Raji (cell line): ENCODE measurements around the gene MRE11.

Experiments used
- POLR2A ChIP-seq: IDR thresholded peaks from 2 replicates; pipeline ENCODE4 v1.6.1; 2011; ENCODE audit warnings: low read depth, low read length, control low read depth; ENCODE audit not compliant: insufficient read depth

The MRE11 gene

DNA sequence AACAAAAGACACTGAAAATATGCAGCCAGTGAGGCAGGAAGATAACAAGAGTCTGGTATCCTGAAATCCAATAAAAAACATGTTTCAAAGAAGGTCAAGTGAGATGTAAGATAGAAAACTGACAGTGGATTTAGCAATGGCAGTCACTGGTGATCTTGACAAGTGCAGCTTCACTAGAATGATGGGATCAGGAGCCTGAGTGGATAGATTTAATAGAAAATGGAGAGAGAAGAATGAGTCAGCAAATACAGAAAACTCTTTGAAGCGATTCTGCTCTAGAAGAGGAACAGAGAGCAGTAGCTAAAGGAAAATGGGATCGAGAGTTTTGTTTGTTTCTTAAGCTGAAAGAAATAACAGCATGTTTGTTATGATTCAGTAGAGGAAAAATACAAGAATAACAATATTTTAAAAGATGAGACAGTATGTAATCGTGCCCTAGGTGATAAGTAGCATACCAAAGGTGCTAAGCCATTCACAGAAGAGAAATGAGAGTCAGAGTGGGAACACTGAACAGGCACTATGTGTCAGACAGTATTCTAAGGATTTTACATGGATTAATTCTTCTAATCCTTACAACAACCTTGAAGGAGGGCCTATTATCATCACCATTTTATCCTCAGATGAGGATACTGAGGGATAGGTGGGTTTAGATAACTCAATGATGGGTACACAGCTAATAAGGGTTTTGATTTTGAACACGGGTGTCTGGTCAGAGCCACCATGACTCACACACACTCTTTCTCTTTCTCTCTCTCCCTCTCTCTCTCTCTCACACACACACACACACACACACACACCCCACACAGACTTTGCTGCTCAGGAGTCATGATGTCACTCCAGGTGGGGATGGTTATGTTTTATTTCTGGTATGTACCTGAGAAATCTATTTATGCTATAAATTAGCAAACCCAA is 36.3 kb downstream of the MRE11 start:
- TF ChIP-seq POLR2A = no peak

DNA sequence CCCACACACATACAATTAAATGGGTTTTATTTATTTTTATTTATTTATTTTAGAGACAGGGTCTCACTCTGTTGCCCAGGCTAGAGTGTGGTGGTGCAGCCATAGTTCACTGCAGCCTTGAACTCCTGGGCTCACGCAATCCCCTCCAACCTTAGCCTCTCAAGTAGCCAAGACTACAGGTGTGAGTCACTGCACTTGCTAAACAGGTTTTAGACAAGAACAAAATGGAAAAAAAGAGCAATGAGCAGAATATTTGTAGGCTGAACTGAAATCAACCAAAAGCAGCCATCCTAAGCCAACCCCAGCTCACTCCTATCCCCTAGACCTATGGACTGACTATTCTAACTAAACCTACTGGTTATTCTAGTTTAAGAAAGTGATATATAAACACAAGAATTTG is 37.8 kb downstream of the MRE11 start:
- TF ChIP-seq POLR2A = no peak

DNA sequence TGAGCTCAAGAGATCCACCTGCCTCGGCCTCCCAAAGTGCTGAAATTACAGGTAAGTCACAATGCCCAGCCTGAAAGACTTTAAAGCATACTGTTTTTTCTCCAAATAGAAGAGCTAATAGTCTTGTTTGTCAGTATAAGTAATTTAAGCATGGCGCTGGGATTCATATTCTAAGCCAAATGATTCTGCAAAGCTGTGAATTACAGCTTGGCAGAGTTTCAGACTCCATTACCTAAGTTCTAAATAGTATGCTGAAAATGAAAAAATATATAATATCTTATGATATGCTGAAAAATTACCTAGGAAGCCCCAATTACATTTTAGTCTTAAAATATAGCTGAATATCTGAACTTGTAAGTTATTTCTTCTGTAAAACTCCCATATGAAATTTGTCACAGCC is 39.3 kb downstream of the MRE11 start:
- TF ChIP-seq POLR2A = no peak

DNA sequence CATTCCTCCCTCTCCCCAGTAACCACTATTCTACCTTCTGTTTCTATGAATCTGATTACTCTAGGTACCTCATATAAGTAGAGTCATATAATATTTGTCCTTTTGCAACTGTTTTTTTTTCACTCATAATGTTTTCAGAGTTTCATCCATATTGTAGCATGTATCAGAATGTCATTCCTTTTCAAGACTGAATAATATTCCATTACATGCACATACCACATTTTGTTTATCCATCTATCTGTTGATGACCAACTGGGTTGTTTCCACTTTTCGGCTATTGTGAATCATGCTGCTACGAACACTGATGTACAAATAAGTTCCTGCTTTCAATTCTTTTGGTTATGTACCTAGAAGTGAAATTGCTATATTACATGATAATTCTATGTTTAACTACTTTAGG is 40.7 kb downstream of the MRE11 start:
- TF ChIP-seq POLR2A = no peak

DNA sequence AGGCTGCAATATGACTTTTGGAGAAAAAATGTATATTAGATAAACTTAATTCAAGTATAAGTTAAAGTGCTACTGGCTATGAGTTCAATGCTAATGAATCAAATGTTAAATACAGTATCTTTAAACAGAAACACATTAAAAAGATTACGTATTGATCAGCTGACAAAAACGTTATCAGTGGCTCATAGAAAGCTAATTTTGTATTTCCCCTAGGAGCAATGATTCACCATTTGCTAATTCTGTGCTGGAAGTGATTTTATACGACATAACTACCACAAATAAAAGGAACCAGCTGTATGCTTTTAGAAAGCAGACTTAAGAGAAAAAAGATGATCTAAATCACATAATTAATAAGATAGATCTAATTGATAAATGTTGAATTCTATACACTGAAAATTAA is 43.6 kb downstream of the MRE11 start:
- TF ChIP-seq POLR2A = no peak

DNA sequence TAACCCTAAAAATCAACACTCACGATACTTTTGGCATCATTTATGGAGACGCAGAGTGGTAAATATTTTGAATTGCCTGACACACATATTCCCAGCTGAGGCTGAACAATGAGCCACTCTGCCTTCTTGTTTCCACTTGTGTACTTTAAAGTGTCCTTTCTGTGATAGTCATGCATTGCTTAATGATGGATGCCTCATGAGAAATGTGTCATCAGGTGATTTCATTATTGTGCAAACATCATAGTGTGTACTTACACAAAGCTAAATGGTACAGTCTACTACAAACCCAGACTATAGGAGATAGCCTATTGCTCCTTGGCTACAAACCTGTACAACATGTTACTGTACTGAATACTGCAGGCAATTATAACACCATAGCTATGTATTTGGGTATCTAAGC is 44.2 kb downstream of the MRE11 start:
- no peak for TF ChIP-seq POLR2A

DNA sequence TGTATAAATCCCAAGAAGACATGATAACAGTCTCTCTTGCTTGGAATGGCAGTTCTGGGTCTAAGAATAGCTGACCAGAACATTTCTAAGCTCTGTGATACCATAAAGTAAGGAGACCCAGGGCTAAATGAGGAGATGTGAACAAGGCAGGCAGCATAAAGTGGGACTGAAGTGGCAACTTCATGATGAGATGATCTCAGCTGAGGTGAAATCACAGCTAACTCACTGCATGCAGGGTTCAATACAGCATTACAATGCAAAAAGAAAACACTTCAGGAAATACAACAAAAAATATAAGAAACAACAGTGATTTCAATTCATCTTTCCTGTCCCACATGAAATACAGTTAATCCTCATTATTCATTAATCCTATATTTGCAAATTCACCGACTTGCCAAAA is 44.6 kb downstream of the MRE11 start:
- no peak for TF ChIP-seq POLR2A

DNA sequence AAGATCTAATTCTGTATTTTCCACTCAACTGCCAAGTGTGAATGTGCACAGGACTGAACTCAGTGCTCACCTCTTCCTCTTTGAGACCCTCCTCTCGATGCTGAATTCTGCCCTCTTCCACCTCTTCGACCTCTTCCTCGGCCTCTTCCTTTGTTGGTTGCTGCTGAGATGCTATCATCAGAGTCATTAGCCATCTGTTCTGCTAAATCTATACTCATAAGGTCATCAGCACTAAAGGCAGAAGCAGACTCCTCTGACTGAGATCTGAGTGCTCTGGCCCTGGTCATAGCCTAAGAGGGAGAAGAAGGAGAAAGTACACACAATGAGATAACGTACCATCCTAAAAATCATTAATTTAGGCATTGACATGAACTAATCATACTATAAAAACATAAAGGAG is 46.5 kb downstream of the MRE11 start:
- TF ChIP-seq POLR2A = no peak

DNA sequence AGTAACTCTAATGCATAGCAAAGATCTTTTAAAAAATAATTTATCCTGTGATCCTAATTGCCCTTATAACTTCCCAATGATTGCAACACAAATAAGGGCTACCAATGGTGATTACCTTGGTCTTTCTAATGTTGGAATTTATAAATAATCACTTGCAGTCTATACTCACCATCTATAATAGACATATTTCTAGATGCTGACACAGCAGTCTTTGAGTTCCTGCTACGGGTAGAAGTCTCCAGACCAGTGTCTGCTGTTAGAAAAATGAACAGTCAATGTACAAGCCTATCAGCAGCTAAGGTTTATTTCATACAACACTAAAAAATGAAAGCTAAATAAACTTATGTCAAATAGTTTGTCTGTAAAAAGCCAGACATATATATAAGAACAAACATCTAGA is 48.0 kb downstream of the MRE11 start:
- TF ChIP-seq POLR2A = no peak

DNA sequence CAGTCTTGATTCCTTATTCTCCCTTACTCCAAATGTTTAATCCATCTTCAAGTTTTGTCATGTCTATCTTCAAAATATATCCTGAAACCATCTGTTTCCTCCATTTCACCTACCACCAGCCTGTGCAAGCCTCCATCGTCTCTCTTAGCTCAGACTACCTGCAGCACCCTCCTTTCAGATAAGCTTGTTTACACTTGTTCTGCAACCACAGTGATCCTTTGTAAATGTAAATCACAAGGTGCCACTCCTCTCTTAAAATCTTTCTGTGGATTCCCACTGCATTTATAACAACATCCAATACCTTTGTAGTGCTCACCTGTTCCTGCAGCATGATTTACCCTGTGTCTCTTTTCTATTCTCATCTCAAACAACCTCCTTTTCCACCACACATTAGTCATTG is 60.6 kb downstream of the MRE11 start:
- TF ChIP-seq POLR2A = no peak

DNA sequence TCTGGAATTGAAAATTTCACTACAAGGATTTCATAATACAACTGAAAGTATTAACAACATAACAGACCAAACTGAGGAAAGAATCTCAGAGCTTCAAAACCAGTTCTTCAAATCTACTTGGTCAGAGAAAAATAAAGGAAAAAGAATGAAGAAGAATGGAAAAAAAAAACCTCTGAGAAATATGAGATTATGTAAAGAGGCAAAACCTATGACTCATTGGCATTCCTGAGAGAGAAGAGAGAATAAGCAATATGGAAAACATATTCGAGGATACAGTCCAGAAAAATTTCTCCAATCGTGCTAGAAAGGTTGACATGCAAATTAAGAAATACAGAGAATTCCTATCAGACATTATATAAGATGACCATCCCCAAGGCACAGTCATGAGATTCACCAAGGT is 69.0 kb downstream of the MRE11 start:
- no peak for TF ChIP-seq POLR2A

DNA sequence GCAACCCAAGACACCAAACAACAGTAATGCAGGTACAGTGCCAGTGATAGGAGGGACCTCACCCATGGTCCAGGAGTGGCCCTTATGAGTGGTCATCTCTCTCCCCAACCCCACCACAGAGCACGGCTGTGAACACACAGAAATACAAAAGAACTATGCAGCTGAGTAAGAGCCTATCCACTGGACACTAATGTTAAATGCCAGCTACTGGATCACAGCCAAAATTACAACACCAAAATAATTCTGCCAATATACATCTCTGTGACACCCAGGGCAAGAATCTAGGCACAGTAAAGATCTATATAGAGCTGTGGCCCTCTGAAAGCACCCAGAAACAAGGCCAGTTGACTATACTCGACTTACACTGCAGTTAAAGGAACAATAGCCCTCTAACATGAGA is 69.6 kb downstream of the MRE11 start:
- TF ChIP-seq POLR2A = no peak

DNA sequence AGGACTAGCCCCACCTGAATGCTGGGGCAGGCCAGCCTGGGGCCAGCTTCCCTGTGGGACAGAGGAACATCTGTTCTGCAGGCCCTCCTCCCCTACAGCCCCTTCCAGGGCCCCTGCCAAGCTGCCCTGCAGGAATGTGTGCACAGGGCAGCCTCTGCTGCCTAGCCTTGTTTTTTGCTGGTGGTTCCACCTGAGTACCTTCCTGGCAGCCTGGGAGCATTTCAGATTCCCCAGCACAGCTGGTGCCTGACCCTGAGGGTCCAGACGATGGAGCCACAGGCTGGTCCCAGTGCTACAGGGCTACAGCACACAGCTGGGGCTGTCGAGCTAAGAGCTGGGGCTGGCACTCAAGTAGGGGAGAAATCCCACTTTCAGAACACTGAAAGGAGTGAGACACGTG is 70.1 kb downstream of the MRE11 start:
- no peak for TF ChIP-seq POLR2A

DNA sequence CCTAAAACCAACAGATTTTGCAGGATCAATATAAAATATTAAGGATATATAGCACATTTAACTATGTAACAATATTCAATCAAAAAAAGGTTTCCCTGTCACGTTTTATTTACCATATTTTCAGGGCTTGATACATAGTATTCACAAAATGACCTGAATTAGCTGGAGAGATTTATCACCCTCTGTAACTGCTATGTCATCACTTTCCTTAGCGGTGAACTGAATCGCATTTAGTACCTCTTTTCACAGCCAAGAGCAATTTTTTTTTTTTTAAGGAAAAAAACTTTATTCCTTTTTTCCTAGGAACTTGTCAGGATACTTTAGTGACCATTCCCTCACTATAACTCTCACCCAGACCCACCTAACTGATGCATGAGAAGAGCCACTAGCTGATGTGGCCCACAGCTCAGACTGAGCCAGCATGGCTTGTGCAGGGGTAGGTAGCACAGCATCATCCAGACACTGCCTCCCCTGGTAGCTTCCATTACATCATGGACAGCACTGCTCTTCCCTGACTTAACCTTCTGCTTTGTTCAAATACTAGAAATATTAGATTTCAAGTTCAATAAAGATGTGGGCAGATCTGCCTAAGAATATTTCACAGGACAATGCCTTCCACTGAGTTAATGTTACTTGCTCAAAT is 75.4 kb downstream of the MRE11 start:
- TF ChIP-seq POLR2A = no peak

DNA sequence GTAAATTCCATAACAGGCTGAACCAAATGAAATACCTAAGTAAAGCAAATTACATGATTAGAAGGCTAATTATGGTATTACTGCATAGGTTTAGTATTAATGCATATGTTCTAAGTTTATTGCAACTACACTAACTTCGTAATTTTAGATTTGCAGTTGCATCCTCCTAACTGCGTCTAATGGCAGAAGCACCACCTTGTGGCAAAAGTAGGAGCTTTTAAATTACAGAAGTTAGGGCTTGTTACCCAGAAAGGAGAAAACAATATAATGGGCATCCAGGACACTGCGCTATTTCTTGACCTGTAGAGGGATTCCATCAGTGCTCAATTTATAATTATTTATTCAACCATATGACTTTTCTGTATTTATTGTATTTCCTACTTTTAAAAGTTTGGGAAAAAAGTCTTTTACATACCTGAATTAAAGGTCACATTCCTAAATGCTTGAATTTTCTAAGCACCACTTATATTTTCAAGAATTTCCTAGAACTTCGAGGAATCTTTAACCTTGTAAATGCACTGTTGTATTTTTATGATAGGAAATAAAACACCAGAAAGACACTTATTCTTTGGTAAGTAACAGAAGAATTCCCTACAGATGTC is 76.2 kb downstream of the MRE11 start:
- TF ChIP-seq POLR2A = no peak
